Measurements from ENCODE around the gene BMP7.

GRCh38 chr20:57315976-57316480 is 49.6 kb upstream of the BMP7 start:
- TF ChIP-seq JUNB (IDR thresholded peaks at IDR 0.05; ENCODE audit: unreplicated experiment) (no peak), EZH2 (IDR thresholded peaks at IDR 0.05; ENCODE audit: low read depth, unreplicated experiment) (no peak)

Data from GM23338 (cell line).